Mesodermal cell (in vitro differentiated cells): ENCODE results near the gene AGRN.

Experiments used
- H3K27ac ChIP-seq: 2 replicates; pipeline ENCODE4 v1.7.0; 2013; ENCODE audit warnings: mild to moderate bottlenecking, low read depth, low read length, moderate library complexity; ENCODE audit not compliant: severe bottlenecking
- H3K36me3 ChIP-seq: 2 replicates; pipeline ENCODE4 v1.7.1; 2013; ENCODE audit warnings: mild to moderate bottlenecking, low read length, moderate library complexity; ENCODE audit not compliant: control insufficient read depth, insufficient read depth
- H3K4me1 ChIP-seq: one replicate; pipeline ENCODE4 v1.7.1; 2013; ENCODE audit warnings: mild to moderate bottlenecking, low read length; ENCODE audit not compliant: insufficient read depth, control insufficient read depth, poor library complexity, severe bottlenecking
- H3K4me3 ChIP-seq: 2 replicates; pipeline ENCODE4 v1.7.0; 2013; ENCODE audit warnings: low read length, control low read depth, mild to moderate bottlenecking; ENCODE audit not compliant: insufficient read depth, poor library complexity, severe bottlenecking; ENCODE audit errors: extremely low read depth
- H3K9me3 ChIP-seq: 2 replicates; pipeline ENCODE4 v1.7.1; 2013; ENCODE audit warnings: mild to moderate bottlenecking, low read length, moderate library complexity; ENCODE audit not compliant: control insufficient read depth
- WGBS, 2 experiments: methylation state at CpG; one replicate each; pipeline ENCODE4 v1.1.5; 2013; ENCODE audit warnings: missing lambda C conversion rate in 2 of 2; ENCODE audit not compliant: insufficient coverage in 2 of 2; 5-methylcytosine and 5-hydroxymethylcytosine counted together

The AGRN gene

GRCh38 chr1:1041092-1041523 lies 21.2 kb downstream of the AGRN start:
- no peak overlapping the region for H3K4me3 ChIP-seq
- H3K9me3 ChIP-seq, result no peaks in the 10 kb centered on the region
- 61 to 74% methylated on average over 38 to 52 of the region's 60 CpGs for WGBS, 2 experiments
- H3K27ac ChIP-seq, result no peak overlapping the region
- H3K36me3 ChIP-seq, result peaks cover 42% of the 10 kb centered on the region
- H3K4me1 ChIP-seq, result peaks cover 9% of the 10 kb centered on the region

GRCh38 chr1:1041873-1042272 lies 22.0 kb downstream of the AGRN start:
- Histone ChIP-seq H3K36me3 (peaks cover 47% of the 10 kb centered on the region), H3K4me1 (peaks cover 9% of the 10 kb centered on the region), H3K4me3 (no peak overlapping the region), H3K27ac (no peak overlapping the region), H3K9me3 (no peaks in the 10 kb centered on the region)
- WGBS, 2 experiments, result 94 to 99% methylated on average over 22 to 24 of the region's 25 CpGs

GRCh38 chr1:1042835-1043234 lies 22.9 kb downstream of the AGRN start:
- Histone ChIP-seq H3K4me3 (no peak overlapping the region), H3K4me1 (peaks cover 9% of the 10 kb centered on the region), H3K27ac (no peak overlapping the region), H3K36me3 (peaks cover 49% of the 10 kb centered on the region), H3K9me3 (no peaks in the 10 kb centered on the region)
- 90% methylated on average over 6 to 10 of the region's 10 CpGs for WGBS, 2 experiments

GRCh38 chr1:1043411-1043810 lies 23.5 kb downstream of the AGRN start:
- Histone ChIP-seq H3K27ac (no peak overlapping the region), H3K4me3 (no peak overlapping the region), H3K4me1 (peaks cover 9% of the 10 kb centered on the region), H3K9me3 (no peaks in the 10 kb centered on the region), H3K36me3 (peaks cover 49% of the 10 kb centered on the region)
- WGBS, 2 experiments, result 98% methylated on average over 26 to 27 of the region's 27 CpGs

- H3K27ac ChIP-seq, result no peak overlapping the region
- H3K4me1 ChIP-seq, result peaks cover 9% of the 10 kb centered on the region
- no peaks in the 10 kb centered on the region for H3K9me3 ChIP-seq
- H3K36me3 ChIP-seq, result peaks cover 49% of the 10 kb centered on the region
- WGBS, 2 experiments, result 97 to 98% methylated on average over 33 of the region's 33 CpGs
- H3K4me3 ChIP-seq, result no peak overlapping the region
These were observed 24.0 kb downstream of the AGRN start for GRCh38 chr1:1043921-1044320.

GRCh38 chr1:1044455-1045078 lies 24.6 kb downstream of the AGRN start:
- WGBS, 2 experiments, result 96 to 97% methylated on average over 33 to 34 of the region's 34 CpGs
- Histone ChIP-seq H3K4me1 (peaks cover 6% of the 10 kb centered on the region), H3K36me3 (peaks cover 49% of the 10 kb centered on the region)

GRCh38 chr1:1045129-1045528 lies 25.2 kb downstream of the AGRN start:
- Histone ChIP-seq H3K36me3 (peaks cover 49% of the 10 kb centered on the region), H3K4me1 (peaks cover 6% of the 10 kb centered on the region), H3K27ac (no peak overlapping the region), H3K4me3 (no peak overlapping the region), H3K9me3 (no peaks in the 10 kb centered on the region)
- WGBS, 2 experiments, result 96 to 97% methylated on average over 23 of the region's 23 CpGs

More at GRCh38 chr1:1044455-1045078, 24.6 kb downstream of the AGRN start:
- H3K9me3 ChIP-seq, result no peaks in the 10 kb centered on the region
- H3K4me3 ChIP-seq, result no peak overlapping the region
- no peak overlapping the region for H3K27ac ChIP-seq

- 97 to 99% methylated on average over 11 to 18 of the region's 20 CpGs for WGBS, 2 experiments
- no peaks in the 10 kb centered on the region for H3K9me3 ChIP-seq
- peaks cover 54% of the 10 kb centered on the region for H3K36me3 ChIP-seq
- H3K4me1 ChIP-seq, result peaks cover 2% of the 10 kb centered on the region
- H3K27ac ChIP-seq, result no peak overlapping the region
- H3K4me3 ChIP-seq, result no peak overlapping the region
These were observed 26.3 kb downstream of the AGRN start for GRCh38 chr1:1046243-1046642.

GRCh38 chr1:1046767-1047166 lies 26.8 kb downstream of the AGRN start:
- WGBS, 2 experiments, result 94 to 97% methylated on average over 26 of the region's 26 CpGs

GRCh38 chr1:1047407-1047806 lies 27.5 kb downstream of the AGRN start:
- WGBS, 2 experiments, result 96 to 99% methylated on average over 19 of the region's 19 CpGs
- H3K4me3 ChIP-seq, result no peak overlapping the region
- peaks cover 60% of the 10 kb centered on the region for H3K36me3 ChIP-seq
- no peaks in the 10 kb centered on the region for H3K9me3 ChIP-seq
- no peak overlapping the region for H3K27ac ChIP-seq
- no peaks in the 10 kb centered on the region for H3K4me1 ChIP-seq

More at GRCh38 chr1:1046767-1047166, 26.8 kb downstream of the AGRN start:
- Histone ChIP-seq H3K4me3 (no peak overlapping the region), H3K9me3 (no peaks in the 10 kb centered on the region), H3K4me1 (no peaks in the 10 kb centered on the region), H3K27ac (no peak overlapping the region), H3K36me3 (peaks cover 59% of the 10 kb centered on the region)

- H3K4me3 ChIP-seq, result no peak overlapping the region
- no peaks in the 10 kb centered on the region for H3K9me3 ChIP-seq
- no peak overlapping the region for H3K27ac ChIP-seq
- H3K4me1 ChIP-seq, result no peaks in the 10 kb centered on the region
- H3K36me3 ChIP-seq, result peaks cover 58% of the 10 kb centered on the region
- WGBS, 2 experiments, result 95 to 97% methylated on average over 17 to 20 of the region's 25 CpGs
These were observed 28.0 kb downstream of the AGRN start for GRCh38 chr1:1047963-1048362.
